Fibroblast of lung (primary cell): Measurements from ENCODE around the gene RSAD1.

Experiments
- EZH2 ChIP-seq: IDR thresholded peaks from 2 replicates; pipeline ENCODE4 v1.5.1; 2012; ENCODE audit warnings: low read length, control low read depth, mild to moderate bottlenecking; ENCODE audit errors: missing control alignments
- TF ChIP-seq, protein P1 (sequence below), 2 donors: IDR thresholded peaks in 1 of 2; conservative IDR thresholded peaks in 1 of 2; 1 replicate in 1 of 2; 2 replicates in 1 of 2; pipeline ENCODE4 v1.5.1; 2011 to 2012; ENCODE audit warnings: low read length in 2 of 2, control low read depth in 1 of 2, inconsistent platforms in 1 of 2, low read depth in 1 of 2, mild to moderate bottlenecking in 1 of 2

GRCh38 chr17:50534979-50535326 lies 56.3 kb downstream of the RSAD1 start:
- TF ChIP-seq, protein P1, sequence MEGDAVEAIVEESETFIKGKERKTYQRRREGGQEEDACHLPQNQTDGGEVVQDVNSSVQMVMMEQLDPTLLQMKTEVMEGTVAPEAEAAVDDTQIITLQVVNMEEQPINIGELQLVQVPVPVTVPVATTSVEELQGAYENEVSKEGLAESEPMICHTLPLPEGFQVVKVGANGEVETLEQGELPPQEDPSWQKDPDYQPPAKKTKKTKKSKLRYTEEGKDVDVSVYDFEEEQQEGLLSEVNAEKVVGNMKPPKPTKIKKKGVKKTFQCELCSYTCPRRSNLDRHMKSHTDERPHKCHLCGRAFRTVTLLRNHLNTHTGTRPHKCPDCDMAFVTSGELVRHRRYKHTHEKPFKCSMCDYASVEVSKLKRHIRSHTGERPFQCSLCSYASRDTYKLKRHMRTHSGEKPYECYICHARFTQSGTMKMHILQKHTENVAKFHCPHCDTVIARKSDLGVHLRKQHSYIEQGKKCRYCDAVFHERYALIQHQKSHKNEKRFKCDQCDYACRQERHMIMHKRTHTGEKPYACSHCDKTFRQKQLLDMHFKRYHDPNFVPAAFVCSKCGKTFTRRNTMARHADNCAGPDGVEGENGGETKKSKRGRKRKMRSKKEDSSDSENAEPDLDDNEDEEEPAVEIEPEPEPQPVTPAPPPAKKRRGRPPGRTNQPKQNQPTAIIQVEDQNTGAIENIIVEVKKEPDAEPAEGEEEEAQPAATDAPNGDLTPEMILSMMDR (conservative IDR thresholded peaks at IDR 0.05 in 1 of 2, IDR thresholded peaks at IDR 0.05 in 1 of 2; ENCODE audit: low read depth in 1 of 2, low read length in 2 of 2) = no peak
- no peak for TF ChIP-seq EZH2
